DOHH2 (cell line): ENCODE results near the gene NDUFC2.

Experiments used
- H3F3A ChIP-seq: fragments of 200-600 bp; sonication (generic), shearing (Covaris generic); 2 replicates; pipeline ENCODE4 v1.6.0; 2016; ENCODE audit warnings: antibody characterized with exemption, mild to moderate bottlenecking; ENCODE audit not compliant: control insufficient read depth, insufficient read depth
- H3K27ac ChIP-seq: fragments of 200-600 bp; sonication (generic); 2 replicates; pipeline ENCODE4 v1.5.1; 2014; ENCODE audit warnings: low read depth, mild to moderate bottlenecking, low read length, moderate library complexity
- H3K27me3 ChIP-seq: fragments of 200-600 bp; sonication (generic); 2 replicates; pipeline ENCODE4 v1.6.1; 2014; ENCODE audit warnings: mild to moderate bottlenecking, low read length, mixed read lengths; ENCODE audit not compliant: control insufficient read depth
- H3K36me3 ChIP-seq: fragments of 200-600 bp; sonication (generic); 2 replicates; pipeline ENCODE4 v1.6.1; 2014; ENCODE audit warnings: mild to moderate bottlenecking, low read length, moderate library complexity, mixed read lengths; ENCODE audit not compliant: control insufficient read depth
- H3K4me1 ChIP-seq: fragments of 200-600 bp; sonication (generic); 2 replicates; pipeline ENCODE4 v1.6.1; 2014; ENCODE audit warnings: mild to moderate bottlenecking, low read length, mixed read lengths; ENCODE audit not compliant: control insufficient read depth
- H3K4me2 ChIP-seq: fragments of 200-600 bp; sonication (generic); 2 replicates; pipeline ENCODE4 v1.6.0; 2014; ENCODE audit warnings: mild to moderate bottlenecking, low read length, moderate library complexity
- H3K4me3 ChIP-seq: fragments of 200-600 bp; sonication (generic); 2 replicates; pipeline ENCODE4 v1.5.1; 2014; ENCODE audit warnings: mild to moderate bottlenecking, low read length, mixed read lengths
- H3K79me2 ChIP-seq: fragments of 200-600 bp; sonication (generic); 2 replicates; pipeline ENCODE4 v1.6.1; 2014; ENCODE audit warnings: mild to moderate bottlenecking, low read length, mixed read lengths; ENCODE audit not compliant: control insufficient read depth
- H3K9me2 ChIP-seq: fragments of 200-600 bp; sonication (generic); replicated peaks from 2 replicates; pipeline ENCODE4 v1.6.1; 2014; ENCODE audit warnings: mild to moderate bottlenecking, low read length, mixed read lengths; ENCODE audit not compliant: control insufficient read depth
- H3K9me3 ChIP-seq: fragments of 200-600 bp; sonication (generic); 2 replicates; pipeline ENCODE4 v1.6.1; 2014; ENCODE audit warnings: antibody characterized with exemption, low read length, mixed read lengths; ENCODE audit not compliant: control insufficient read depth, insufficient read depth
- H4K20me1 ChIP-seq: fragments of 200-600 bp; sonication (generic); 2 replicates; pipeline ENCODE4 v1.6.0; 2014; ENCODE audit warnings: low read depth, mild to moderate bottlenecking, antibody characterized with exemption, low read length, moderate library complexity; ENCODE audit not compliant: control insufficient read depth, insufficient read depth
- EZH2phosphoT487 ChIP-seq: fragments of 200-600 bp; sonication (generic); IDR thresholded peaks from 2 replicates; pipeline ENCODE4 v1.6.1; 2017; ENCODE audit warnings: borderline replicate concordance, mild to moderate bottlenecking, antibody characterized with exemption, low read length, moderate library complexity, mixed read lengths
- TF ChIP-seq, protein P1 (sequence below): fragments of 200-600 bp; sonication (generic); IDR thresholded peaks from one replicate; pipeline ENCODE4 v1.5.1; 2014; ENCODE audit warnings: antibody characterized with exemption, mild to moderate bottlenecking, low read depth, low read length; ENCODE audit not compliant: poor library complexity, severe bottlenecking

Gene NDUFC2

DNA sequence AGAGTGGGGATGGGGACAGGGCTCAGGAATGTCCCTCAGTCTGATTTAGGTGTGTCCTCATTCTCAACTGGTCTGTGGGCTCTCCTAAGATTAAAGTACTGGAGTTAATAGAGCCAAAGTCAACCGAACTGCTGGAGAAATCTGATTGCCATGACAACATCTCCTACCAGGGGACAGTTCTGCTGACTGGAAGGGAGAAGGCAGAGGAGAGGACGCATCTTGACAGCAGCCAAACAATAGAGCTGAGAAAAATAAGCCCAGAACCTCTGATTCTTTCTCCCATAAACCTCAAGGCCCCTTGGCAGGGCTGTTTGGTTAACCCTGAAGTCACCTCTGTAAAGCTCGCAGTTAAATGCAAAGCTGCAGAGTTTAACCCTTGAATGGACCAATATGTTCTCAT is 59.4 kb downstream of the NDUFC2 start:
- Histone ChIP-seq H3K4me3 (no peak overlapping the region), H4K20me1 (no peaks in the 10 kb centered on the region), H3K9me3 (no peaks in the 10 kb centered on the region), H3K36me3 (no peaks in the 10 kb centered on the region), H3K79me2 (no peaks in the 10 kb centered on the region), H3K9me2 (no peaks in the 10 kb centered on the region), H3K27ac (no peak overlapping the region), H3K4me2 (no peak overlapping the region), H3K4me1 (no peaks in the 10 kb centered on the region), H3K27me3 (peaks cover 8% of the 10 kb centered on the region; the same call in 1 of the 2 replicates), H3F3A (no peaks in the 10 kb centered on the region)
- no peak for TF ChIP-seq EZH2phosphoT487
- TF ChIP-seq, protein P1, sequence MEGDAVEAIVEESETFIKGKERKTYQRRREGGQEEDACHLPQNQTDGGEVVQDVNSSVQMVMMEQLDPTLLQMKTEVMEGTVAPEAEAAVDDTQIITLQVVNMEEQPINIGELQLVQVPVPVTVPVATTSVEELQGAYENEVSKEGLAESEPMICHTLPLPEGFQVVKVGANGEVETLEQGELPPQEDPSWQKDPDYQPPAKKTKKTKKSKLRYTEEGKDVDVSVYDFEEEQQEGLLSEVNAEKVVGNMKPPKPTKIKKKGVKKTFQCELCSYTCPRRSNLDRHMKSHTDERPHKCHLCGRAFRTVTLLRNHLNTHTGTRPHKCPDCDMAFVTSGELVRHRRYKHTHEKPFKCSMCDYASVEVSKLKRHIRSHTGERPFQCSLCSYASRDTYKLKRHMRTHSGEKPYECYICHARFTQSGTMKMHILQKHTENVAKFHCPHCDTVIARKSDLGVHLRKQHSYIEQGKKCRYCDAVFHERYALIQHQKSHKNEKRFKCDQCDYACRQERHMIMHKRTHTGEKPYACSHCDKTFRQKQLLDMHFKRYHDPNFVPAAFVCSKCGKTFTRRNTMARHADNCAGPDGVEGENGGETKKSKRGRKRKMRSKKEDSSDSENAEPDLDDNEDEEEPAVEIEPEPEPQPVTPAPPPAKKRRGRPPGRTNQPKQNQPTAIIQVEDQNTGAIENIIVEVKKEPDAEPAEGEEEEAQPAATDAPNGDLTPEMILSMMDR: no peak

DNA sequence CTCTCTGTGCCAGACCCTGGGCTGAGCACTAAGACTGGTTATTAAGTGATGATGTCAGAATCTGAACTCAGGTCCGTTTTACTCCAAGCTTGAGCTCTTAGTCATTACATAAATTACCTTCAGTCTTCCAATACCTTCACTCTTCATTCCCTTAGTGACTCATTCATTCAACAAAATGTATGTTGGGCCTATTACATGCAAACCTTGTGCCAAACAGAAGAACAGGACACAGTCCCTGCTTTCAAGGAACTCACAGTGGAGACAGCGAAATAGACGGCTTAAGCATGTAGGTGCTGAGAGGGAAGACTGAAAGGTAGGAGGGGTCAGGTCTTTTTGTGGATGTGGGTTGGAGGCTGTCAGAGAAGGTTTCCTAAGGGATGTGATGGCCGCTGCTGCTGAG is 59.9 kb downstream of the NDUFC2 start:
- TF ChIP-seq EZH2phosphoT487: no peak
- TF ChIP-seq, protein P1: no peak
- Histone ChIP-seq H3K4me2 (no peak overlapping the region), H4K20me1 (no peaks in the 10 kb centered on the region), H3K9me2 (no peaks in the 10 kb centered on the region), H3K36me3 (no peaks in the 10 kb centered on the region), H3K9me3 (no peaks in the 10 kb centered on the region), H3K4me1 (no peaks in the 10 kb centered on the region), H3K27me3 (peaks cover 8% of the 10 kb centered on the region; the same call in 1 of the 2 replicates), H3K4me3 (no peak overlapping the region), H3K79me2 (no peaks in the 10 kb centered on the region), H3F3A (no peaks in the 10 kb centered on the region), H3K27ac (no peak overlapping the region)
